Motor neuron (in vitro differentiated cells): ENCODE data around the gene MZB1. TPM values are rescaled to one million over a fixed set of nuclear protein-coding genes. Genes with fewer than 3 reads are reported as not detected.

Experiments
- ATAC-seq, 8 experiments: fragments of 200-7000 bp; cut with Tn5 transposase; replicated peaks in 6 of 8; 2 replicates each; pipeline ENCODE4 v1.8.0; 2021; ENCODE audit warnings: mild to moderate bottlenecking in 8 of 8, moderate library complexity in 8 of 8
- H3K27ac ChIP-seq, 2 donors: fragments of 250-450 bp; sonication (Bioruptor Pico); 2 replicates each; pipeline ENCODE4 v1.9.0; 2021; ENCODE audit warnings: antibody characterized with exemption in 2 of 2, mild to moderate bottlenecking in 2 of 2, moderate library complexity in 1 of 2
- H3K4me1 ChIP-seq, 2 donors: fragments of 250-450 bp; sonication (Bioruptor Pico); replicated peaks in 1 of 2; 2 replicates each; pipeline ENCODE4 v1.6.1; 2021; ENCODE audit warnings: antibody characterized with exemption in 2 of 2, mild to moderate bottlenecking in 2 of 2, moderate library complexity in 1 of 2
- H3K4me3 ChIP-seq, 5 donors: fragments of 250-450 bp; sonication (Bioruptor Pico); 2 replicates each; pipeline ENCODE4 v1.9.0; 2021; ENCODE audit warnings: antibody characterized with exemption in 5 of 5, mild to moderate bottlenecking in 5 of 5, moderate library complexity in 4 of 5
- WGBS, 10 experiments: fragments of 450-650 bp; shearing (Covaris generic); methylation state at CpG; one replicate each; pipeline ENCODE4 v1.0.0; 2022; 5-methylcytosine and 5-hydroxymethylcytosine counted together
- in situ Hi-C, 9 experiments: fragments of 400-800 bp; cut with MboI; loops; one replicate each; pipeline ENCODE4 v1.15.0; 2021; ENCODE audit warnings: low sequenced_read_pairs in 9 of 9, low pct_unique_long_range_greater_than_20kb in 2 of 9; ENCODE audit not compliant: unreplicated experiment in 9 of 9
- total RNA-seq, 8 experiments: library from RNA; unstranded; fragments of 300-600 nt; gene quantifications; 2 replicates each; pipeline versions ENCODE4 v1.2.3 to v1.2.4, GENCODE V29; 2022

Gene MZB1
- total RNA-seq, 8 experiments from 2014 or later, result 0.18 to 0.97 (median 0.44) TPM

DNA sequence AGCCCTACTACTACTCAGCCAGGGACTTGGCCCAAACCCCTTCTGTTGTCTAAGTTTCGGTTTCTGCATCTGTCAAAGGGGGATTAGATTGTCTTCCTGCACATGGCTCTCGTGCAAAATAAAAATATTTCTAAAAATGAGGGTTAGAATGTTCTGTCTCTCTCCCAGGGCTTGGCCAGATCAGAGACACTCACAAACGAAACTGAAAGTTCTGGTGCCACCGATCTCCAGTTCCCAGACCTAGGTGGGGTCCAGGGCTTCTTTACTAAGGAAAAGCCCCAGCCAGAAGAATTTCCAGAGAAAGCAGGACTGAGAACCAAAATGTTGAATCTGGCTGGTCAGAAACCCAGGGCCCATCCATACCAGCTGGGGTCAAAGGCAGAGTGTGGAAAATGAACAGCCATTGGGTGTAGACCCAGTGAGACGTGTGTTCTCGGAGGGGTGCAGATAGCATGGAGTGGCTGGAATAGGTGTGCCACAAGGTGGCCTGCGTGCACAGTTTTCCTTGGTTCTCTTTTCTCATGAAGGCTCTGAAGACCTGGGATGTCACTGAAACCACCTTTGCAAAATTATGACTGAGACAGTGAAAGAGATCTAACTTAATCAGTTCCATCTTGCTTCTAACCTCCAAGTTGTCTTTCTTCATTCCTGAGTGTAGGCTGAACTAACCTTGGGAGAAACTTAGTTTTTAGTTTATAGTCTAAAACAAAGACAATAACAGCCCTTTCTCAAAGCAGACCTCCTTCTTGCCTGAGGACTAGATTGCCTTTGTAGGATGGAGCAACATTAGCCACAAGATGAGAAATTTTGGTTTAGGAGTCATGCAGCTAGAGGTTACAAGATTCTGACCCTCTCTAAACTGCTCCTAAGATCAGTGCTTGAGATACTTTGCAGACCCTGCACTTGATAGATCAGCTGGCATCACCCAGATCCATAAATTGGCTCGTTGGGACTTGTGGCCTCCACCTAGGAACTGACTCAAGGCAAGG is 4.4 kb downstream of the MZB1 start:
- in situ Hi-C loops, result no loop called here
- no peaks in the 10 kb centered on the region for H3K4me1 ChIP-seq
- ATAC-seq, result peak in 3 of 8 experiments; percentile 74 to 76 (median 74)
- 0 to 75% (median 23%) methylated on average over 1 to 4 of the region's 8 CpGs; no CpG with 5 or more reads in 5 of the 10 experiments for WGBS, 10 experiments
- no peak overlapping the region for H3K27ac ChIP-seq
- H3K4me3 ChIP-seq, result no peak overlapping the region

DNA sequence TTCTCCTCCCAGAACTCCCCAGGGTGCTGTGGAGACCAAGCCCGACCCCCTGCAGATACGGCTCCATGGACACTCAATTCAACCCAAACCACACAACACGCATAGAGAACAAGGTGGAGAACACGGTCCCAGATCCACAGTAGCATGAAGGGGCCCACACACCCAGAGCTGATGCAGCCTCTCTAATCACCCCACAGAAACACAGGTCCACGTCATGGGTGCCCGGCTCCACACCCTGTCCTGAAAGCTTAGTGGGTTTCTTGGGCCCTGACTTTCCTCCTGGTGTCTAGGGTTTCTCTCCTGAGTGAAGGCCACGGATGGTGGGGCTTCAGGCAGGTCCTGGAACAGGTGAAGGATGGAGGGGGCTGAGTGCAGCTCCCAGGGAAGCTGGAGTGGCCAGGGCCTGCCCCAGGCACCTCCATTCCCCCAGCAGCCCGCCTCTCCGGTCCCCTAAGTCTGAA is 5.1 kb downstream of the MZB1 start:
- in situ Hi-C loops, result no loop called here
- 72 to 87% (median 83%) methylated on average over 1 to 3 of the region's 9 CpGs; no CpG with 5 or more reads in 5 of the 10 experiments for whole genome bisulfite sequencing, 10 experiments
- ATAC-seq, result peak in 2 of 8 experiments; percentile 5 to 14
- Histone ChIP-seq H3K27ac (no peak overlapping the region), H3K4me1 (no peaks in the 10 kb centered on the region), H3K4me3 (no peak overlapping the region)

DNA sequence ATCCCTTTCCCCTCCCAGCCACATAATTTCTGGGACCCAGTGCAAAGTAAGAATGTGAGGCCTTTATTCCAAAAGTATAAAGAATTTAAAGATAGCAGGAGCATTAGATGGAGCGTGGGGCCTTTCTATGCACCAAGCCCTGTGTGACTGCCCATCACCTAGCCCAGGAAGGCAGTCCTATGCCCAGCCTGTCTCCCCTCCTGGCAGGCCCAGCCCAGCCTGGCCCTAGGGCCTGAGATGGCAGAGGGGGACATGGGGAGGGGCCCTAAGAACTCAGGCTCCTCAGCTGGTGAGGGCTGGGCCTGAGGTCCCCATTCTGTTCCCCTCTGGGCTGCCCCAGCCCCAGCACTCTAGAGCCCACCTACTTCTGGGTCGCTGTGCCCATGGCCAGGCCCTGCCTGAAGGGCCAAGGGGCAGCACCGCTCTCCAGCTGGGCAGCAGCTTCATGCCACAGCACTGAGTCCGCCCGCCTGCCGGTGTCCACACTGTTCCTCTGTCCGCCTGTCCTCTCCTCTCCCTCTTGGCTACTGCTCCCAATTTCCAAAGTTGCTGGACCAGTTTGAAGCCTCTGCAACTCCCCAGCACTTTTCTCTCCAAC is 5.6 kb downstream of the MZB1 start:
- Histone ChIP-seq H3K27ac (no peak overlapping the region), H3K4me3 (no peak overlapping the region), H3K4me1 (no peaks in the 10 kb centered on the region)
- WGBS, 10 experiments, result 68 to 100% (median 85%) methylated on average over 1 to 5 of the region's 7 CpGs; no CpG with 5 or more reads in 6 of the 10 experiments
- in situ Hi-C loops, result no loop called here
- ATAC-seq, result no peak

DNA sequence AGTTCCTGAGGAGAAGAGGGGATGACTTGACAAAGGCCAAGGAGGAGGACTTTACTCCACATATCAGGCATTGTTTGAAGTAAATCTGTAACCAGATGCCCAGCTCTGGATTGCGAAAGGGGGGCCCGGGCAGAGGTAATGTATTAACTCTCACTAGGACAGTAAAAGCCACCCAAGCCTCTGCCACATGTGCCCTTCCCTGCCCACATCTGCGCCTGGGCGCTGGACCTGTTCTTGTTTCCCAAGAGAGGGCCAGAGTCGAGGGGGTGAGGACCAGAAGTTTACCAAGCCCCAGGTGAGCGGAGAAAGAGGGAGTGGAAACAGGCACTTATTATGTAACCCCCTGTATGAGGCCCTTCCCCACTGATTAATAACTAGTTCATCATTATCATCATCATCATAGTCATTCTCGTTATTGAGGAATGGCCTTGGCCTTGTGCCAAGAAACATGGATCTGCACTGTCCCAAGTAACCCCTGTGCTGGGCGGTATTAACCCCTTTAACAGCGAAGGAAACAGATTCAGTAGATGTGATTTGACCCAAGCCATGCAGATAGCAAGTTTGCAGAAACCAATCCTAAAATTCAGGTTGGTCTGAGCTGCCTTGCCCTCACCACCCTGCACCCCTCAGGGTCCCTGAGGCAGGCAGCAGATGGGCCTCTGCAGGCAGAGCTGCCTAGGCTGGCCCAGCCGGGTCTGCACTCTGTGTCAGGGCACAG is 6.3 kb downstream of the MZB1 start, which contains the start of gene SLC23A1:
TSS of gene SLC23A1 (minus strand) at position 23 of the 718 bp plus-strand sequence. CDS start 44 bp downstream, outside the sequence.
- ATAC-seq, result no peak
- Histone ChIP-seq H3K27ac (no peak within 1 kb of the TSS), H3K4me1 (no peaks in the 10 kb centered on the region), H3K4me3 (no peak within 1 kb of the TSS)
- in situ Hi-C loops, result no loop called here
- 60 to 100% (median 78%) methylated on average over 1 to 8 of the region's 10 CpGs; no CpG with 5 or more reads in 2 of the 10 experiments for WGBS, 10 experiments

DNA sequence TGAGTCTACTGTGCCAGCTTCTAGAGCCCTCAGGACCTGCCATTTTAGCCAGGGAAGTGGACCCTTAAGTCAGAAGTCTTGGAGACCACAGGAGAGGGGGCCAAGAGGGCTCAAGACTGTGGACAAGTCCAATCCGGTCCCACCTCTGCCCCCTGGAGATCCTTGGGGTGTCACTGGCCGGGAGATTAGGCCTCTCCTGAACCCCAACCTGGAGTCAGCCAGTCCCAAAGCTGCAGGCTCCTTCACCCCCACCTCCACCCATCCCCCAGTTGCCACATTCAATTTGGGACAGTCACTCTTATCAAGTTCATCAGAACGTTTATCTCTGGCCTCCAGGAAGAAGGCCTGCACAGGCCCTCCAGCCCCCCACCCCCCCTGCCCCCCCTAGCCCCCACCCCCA is 6.9 kb downstream of the MZB1 start:
- ATAC-seq, result no peak
- in situ Hi-C loops, result no loop called here
- WGBS, 10 experiments, result no CpG with 5 or more reads among the region's 3 CpGs

DNA sequence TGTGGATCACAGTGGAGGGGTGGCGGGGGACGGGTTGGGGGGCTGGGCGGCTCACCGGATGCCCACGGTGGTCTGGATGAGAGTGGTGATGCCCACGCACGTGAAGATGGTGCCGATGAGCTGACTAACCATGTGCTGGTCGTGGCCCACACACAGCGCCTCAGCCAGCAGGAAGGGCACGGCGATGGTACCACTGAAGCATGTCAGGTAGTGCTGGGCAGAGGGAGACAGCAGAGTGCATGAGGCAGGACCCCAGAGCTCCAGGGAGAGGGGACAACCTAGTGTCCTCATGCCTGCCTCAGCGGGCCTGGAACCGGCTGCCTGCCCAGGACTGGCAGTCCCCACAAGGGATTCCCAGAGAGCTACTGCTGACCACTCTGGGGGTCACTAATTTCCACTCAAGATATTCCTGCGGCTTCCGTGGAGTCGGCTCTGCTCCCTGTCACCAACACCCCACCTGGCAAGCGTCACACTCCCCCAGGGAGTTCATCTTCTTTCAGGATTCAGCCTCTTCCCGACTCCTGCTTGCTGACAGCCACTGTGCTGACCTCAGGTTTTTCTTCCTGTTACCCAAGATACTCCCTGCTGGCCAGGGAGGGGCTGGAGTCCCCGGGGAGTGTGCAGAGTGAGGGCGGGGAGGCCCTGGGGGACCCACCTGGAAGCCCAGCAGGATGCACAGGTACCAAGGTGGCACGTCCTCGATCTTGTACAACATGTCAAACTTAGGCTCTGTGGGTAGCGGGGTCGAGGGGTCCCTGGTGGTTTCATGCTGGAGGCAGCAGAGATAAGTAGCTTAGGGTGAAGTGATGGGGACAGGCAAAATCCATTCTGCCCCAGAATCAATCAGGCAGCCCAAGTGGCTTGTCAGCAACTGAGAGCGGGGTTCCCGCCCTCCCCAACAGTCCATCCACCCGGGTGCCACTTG is 7.6 kb downstream of the MZB1 start:
- Histone ChIP-seq H3K4me3 (no peak overlapping the region), H3K4me1 (no peaks in the 10 kb centered on the region), H3K27ac (no peak overlapping the region)
- no peak for ATAC-seq
- 78 to 100% (median 92%) methylated on average over 1 to 3 of the region's 28 CpGs; no CpG with 5 or more reads in 6 of the 10 experiments for WGBS, 10 experiments
- in situ Hi-C loops, result no loop called here

More for the DNA sequence above, 6.9 kb downstream of the MZB1 start:
- Histone ChIP-seq H3K4me1 (no peaks in the 10 kb centered on the region), H3K4me3 (no peak overlapping the region), H3K27ac (no peak overlapping the region)

DNA sequence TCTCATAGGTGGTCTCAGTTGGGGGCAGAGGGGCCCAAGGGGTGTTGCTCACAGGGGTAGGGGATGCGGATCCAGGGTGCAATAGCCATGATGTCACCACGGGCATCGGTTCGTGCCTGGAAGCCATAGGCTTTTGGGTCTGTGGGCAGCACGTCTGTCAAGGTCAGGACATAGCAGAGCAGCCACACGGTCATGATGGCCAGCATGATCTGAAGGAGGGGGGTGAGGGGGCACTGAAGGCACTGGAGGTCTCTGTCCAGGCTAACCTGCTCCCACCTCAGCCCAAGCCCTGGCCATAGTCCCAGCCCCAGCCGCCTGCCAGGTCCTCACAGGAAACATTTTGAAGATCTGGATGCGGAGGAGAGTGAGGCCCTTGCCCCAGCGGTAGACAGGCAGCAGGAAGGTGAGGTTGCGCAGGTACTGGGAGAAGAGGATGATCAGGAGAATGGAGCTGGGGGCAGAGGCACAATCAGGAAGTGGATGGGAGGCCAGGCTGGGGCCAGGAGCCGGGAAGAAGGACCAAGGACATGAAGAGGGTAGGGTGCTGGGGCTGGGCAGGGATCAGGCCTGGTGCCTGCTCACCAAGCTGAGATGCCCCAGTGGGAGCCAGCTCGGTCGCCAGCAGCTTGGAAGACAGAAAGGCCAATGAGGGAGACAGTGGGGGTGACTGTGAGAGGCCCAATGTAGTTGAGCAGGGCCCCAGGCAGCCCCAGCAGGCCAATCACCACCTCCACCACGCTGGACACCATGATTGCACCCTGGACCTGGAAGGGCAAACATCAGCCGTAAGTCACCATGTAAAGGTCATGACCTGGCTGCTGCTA is 9.9 kb downstream of the MZB1 start:
- Histone ChIP-seq H3K27ac (no peak overlapping the region), H3K4me1 (no peaks in the 10 kb centered on the region), H3K4me3 (no peak overlapping the region)
- WGBS, 10 experiments, result 50 to 88% (median 73%) methylated on average over 2 to 9 of the region's 15 CpGs; no CpG with 5 or more reads in 4 of the 10 experiments
- in situ Hi-C loops, result no loop called here
- ATAC-seq, result no peak

DNA sequence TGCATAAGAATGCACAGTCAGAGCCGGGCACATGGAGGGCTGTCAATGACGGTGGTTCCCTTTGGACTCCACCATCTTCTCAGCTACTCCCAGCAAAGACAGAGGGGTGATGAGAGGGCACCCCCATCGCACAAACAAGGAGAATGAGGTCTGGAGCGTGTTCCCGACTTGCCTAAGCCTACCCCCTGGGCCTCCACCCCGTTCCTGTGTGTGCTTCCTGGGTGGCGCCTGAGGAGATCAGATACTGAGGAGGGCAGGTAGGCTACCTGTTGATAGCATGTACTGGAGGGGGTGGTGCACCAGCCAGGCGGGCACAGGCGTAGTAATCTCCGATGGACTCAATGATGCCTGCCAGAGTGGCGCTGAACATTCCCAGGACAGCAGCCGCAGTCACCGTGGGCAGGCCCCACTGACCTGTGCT is 10.8 kb downstream of the MZB1 start:
- ATAC-seq, result peak in 1 of 8 experiments; percentile 7
- in situ Hi-C loops, result no loop called here
- WGBS, 10 experiments, result 76 to 94% (median 82%) methylated on average over 2 to 7 of the region's 13 CpGs; no CpG with 5 or more reads in 6 of the 10 experiments
- Histone ChIP-seq H3K4me3 (no peak overlapping the region), H3K27ac (no peak overlapping the region), H3K4me1 (no peaks in the 10 kb centered on the region)

DNA sequence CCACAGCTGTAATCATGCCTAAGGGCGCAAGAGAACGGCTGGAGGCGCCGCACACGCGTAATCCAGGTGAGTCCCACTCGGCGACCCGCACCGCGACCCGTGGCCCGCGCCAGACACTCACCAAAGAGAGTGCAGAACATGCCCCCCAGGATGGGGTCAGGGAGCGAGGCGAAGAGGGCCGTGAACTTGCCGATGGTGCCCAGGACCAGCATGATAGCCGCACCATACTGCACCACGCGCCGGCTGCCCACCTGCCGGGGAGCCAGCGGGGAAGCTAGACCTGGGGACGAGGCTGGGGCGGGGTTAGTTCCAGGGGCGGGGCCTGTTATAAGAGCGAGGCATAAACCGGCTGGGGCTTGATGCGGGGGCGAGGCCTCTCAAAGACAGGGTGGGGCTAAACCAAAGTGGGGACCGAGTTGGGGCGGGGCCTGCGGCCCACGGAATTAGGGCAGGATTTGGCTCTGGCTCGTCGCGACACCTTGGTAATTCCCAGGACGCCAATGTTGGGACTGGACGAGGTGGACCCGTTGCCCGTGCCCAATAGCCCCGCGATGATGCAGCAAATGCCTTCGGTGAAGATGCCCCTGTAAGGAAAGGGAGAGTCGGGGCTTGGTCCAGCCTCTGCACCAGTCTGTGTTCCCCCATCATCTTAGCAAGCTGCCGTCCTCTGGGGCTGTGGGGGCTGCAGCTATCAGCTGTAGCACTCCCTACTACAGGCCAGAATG is 11.4 kb downstream of the MZB1 start:
- Histone ChIP-seq H3K4me1 (no peaks in the 10 kb centered on the region), H3K27ac (no peak overlapping the region), H3K4me3 (no peak overlapping the region)
- ATAC-seq, result peak in 2 of 8 experiments; percentile 5 to 60
- WGBS, 10 experiments, result 73 to 100% (median 97%) methylated on average over 1 to 6 of the region's 47 CpGs; no CpG with 5 or more reads in 4 of the 10 experiments
- in situ Hi-C loops, result no loop called here

DNA sequence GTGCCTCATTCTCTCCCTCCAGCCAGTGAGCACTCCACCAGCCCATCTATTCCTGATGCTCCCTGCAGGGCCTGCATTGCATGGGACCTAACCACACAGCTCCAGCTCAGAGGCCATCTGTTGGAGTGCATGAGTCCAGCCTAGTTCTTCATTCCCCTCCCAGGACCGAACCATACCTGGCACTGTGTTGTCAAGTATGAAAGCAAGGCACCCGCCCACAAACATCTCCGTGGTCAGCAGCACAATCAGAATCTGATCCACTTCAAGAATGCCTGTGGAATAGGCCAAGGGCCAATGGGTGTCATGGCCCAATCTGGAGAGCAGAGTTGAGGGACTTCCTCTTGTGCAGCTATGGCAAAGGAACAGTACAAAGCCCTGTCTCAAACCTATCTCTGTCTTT is 12.5 kb downstream of the MZB1 start:
- H3K4me3 ChIP-seq, result no peak overlapping the region
- 80 to 100% (median 100%) methylated on average over 1 to 3 of the region's 3 CpGs; no CpG with 5 or more reads in 5 of the 10 experiments for WGBS, 10 experiments
- no peaks in the 10 kb centered on the region for H3K4me1 ChIP-seq
- H3K27ac ChIP-seq, result no peak overlapping the region
- no peak for ATAC-seq
- in situ Hi-C loops, result no loop called here

DNA sequence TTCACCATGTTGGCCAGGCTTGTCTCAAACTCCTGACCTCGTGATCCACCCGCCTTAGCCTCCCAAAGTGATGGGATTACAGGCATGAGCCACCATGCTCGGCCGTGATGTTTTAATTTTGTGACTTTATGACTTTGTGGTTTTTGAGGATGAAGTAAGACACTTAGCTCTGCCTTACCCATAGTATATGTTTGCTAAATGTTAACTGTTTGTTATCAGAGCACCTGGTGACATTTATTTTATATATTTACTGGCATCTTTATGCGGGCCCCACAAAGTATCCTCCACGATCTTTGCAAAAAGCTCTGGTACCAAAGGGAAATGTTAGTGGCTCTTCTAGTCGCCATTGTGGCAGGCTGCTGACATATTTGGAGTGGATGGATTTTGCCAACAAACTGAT is 13.3 kb downstream of the MZB1 start:
- 80 to 100% (median 94%) methylated on average over 1 to 6 of the region's 7 CpGs; no CpG with 5 or more reads in 2 of the 10 experiments for WGBS, 10 experiments
- H3K27ac ChIP-seq, result no peak overlapping the region
- no peaks in the 10 kb centered on the region for H3K4me1 ChIP-seq
- in situ Hi-C loops, result no loop called here
- no peak for ATAC-seq
- no peak overlapping the region for H3K4me3 ChIP-seq
